GF-D8 (cell line): ENCODE measurements around the gene VWA1.
A peak's percentile ranks its signal among the peaks of the same experiment; 100 is the strongest.
"Not testable (repeated sequence)": the region's sequence is repeated elsewhere in the genome, so short reads cannot be mapped to it uniquely, and the experiment has no call there.

Source experiments
- DNase-seq: peaks from one replicate; lab custom pipeline; 2025; lab: John Stamatoyannopoulos, UW

Gene VWA1

DNA sequence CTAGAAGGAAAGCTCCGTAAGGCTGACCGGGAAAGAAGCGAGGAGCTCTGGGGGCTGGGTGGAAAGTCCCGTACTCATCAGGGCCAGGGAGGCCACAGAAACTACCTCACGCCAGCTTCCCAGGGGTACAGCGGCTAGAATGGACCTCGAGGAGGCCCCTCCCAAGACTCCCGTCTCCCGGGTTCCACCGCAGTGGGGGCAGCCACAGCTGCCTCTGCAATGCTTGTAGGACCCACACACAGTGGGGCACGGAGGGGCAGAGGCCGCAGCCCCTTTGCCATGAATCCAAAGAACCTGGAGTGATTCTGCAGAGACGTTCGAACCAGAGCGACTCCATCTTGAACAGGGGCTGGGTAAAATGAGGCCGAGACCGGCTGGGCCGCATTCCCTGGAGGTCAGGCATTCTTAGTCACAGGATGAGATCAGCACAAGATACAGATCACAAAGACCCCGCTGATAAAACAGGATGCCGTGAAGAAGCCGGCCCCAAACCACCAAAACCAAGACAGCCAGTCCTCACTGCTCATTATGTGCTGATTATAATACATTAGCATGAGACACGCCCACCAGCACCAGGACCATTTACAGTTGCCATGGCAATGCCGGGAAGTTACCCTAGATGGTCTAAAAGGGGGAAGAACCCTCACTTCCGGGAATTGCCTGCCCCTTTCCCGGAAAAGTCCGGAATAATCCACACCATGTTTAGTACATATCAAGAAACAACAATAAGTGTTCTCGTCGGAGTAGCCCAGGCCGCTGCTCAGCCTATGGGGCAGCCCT, 12.8 kb upstream of the VWA1 start:
- DNase-seq = no peak

DNA sequence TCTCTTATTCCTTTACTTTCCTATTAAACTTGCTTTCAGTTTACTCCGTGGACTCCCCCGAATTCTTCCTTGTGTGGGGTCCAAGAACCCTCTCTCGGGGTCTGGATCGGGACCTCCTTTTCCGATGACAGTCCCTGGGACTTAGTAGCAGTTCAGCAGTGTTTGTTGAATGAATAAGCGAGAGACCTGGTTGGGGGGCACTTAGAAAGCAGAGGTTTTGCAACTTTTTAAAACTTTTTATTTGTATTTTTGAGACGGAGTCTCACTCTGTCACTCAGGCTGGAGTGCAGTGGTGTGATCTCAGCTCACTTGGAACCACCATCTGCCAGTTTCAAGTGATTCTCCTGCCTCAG, 12.3 kb upstream of the VWA1 start:
- no peak for DNase-seq

DNA sequence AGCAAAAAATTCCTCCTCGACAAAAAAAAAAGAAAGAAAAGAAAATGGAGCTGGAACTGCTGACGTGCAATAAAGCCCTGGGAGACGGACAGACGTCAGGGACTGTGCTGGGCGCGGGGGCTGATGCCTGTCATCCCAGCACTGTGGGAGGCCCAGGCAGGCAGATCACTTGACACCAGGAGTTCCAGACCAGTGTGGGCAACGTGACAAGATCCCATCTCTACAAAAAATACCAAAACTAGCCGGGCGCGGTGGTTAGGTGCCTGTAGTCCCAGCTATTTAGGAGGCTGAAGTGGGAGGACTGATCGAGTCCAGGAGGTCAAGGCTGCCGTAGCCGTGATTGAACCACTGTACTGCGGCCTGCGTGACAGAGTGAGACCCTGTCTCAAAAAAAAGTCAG, 10.8 kb upstream of the VWA1 start:
- DNase-seq = no peak

DNA sequence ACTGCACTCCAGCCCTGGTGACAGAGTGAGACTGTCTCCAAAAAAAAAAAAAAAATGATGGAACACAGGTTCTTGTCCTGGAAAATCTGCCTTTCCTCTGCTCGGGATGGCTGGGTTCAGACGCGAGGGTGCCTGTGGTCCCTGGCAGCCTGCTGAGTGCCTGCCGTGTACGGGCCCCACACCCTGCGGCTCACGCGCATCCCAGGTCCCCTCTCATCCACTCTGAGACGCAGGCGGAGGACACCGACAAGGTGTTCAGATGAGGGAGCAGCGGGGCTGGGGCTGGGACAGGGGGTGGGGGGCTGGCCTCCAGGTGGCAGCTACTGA, 10.1 kb upstream of the VWA1 start:
- DNase-seq = no peak

DNA sequence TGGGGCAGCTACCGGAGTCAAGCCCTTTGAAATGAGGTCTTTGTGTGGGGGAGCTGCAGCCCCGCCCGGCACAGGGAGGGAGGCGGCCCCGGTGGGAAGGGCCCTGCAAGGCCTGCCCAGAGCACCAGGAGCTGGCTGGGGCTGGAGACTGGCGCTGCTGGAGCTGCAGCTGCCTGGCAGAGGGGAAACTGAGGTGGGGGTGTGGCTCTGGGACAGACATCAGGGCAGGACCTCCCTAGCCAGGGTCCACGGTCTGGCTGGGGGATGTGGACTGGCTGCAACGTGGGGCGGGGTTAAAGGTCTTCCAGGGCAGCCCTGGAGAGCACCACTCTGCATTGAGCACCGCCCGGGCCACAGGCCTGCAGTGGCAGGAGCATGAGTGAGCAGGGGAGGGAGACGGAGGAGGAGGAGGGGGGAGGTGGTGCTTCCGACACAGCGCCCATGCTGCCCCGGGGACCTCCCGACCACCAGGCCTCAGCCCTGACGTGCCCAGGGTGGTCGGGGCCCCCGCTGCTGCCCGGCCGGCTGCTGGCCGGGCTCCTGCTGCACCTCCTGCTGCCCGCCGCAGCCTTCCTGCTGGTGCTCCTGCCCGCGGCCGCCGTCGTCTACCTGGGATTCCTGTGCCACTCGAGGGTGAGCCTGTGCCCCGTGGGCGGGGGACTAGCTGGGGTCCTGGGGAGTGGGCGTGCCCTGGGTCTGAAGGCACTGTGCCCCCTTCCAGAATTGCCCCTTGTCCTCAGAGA, 9.6 kb upstream of the VWA1 start:
- DNase-seq = no peak

DNA sequence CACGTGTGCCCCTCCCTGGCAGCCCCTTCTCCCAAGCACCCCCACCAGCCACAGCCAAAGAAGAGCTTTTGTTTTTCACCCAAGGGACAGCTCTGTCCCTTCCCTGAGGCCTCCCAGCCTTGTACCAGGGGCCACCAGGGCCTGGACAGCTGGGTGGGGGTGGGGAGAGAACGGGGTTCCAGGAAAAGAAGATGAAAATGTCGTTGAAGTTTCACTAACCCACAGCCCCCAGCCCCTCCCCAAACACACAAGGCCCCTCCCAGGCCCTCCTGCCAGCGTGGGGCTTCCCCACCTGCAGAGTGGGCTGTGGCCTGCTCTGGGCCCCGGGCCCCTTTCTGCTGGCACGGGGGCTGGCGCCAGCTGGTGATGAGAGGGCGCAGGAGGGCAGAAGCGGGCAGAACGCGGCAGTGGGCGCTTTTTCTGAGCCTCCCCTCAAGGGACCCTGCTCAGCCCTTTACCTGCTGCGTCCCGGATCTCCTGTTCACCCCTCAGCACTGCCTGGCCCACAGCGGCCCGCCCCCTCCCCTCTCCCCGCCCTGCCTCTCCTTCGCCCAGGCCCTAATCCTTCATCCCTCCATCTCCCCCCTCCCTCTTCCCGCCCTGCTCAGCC, 8.9 kb upstream of the VWA1 start:
- DNase-seq = no peak

DNA sequence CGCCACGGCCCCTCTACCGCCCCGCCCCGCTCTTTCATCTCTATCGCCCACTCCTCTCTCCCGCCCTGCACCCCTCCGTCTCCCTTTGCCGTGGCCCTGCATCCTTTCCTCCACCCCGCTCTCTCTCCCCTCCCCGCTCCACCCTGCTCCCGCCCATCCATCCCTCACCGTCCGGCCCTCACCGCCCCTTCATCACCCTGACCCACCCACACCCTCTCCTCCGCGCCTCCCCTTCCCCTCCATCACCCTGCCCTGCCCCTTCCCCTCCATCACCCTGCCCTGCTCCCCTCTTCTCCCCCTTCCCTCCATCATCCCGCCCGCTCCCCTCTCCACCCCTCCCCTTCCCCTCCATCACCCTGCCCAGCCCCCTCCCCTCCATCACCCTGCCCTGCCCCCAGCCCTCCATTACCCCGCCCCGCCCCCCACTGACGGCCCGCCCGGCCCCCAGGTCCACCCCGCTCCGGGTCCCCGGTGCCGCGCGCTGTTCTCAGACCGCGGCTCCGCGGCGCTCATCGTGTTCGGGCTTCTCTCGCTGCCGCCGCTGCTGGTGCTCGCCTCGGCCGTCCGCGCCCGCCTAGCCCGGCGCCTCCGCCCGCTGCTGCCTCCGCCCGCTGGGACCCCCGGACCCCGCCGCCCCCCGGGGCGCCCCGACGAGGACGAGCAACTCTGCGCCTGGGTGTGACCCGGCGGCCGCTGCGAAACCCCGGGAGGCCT, 8.2 kb upstream of the VWA1 start:
- no peak for DNase-seq

- DNase-seq = no peak
These were observed 7.7 kb upstream of the VWA1 start for GRCh38 chr1:1427820-1428148.

DNA sequence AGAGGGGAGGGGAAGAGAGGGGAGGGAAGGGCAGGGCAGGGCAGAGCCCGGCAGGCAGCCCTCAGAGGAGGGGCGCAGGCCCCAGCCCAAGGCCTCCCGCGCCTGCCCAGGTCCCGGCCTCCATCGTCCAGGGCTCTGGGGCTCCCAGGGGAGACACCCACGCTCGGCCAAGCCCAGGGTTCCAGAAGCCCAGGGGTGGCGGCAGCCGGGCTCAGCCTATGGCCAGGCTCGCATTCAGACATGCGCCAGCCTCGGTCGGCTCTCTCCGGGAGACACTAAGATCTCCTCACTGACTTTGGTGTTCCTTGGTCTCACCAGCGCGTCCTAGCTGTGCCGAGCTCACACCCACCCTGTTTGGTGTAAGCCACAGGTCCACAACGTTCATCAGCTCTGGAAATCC, 7.3 kb upstream of the VWA1 start:
- no peak for DNase-seq

DNA sequence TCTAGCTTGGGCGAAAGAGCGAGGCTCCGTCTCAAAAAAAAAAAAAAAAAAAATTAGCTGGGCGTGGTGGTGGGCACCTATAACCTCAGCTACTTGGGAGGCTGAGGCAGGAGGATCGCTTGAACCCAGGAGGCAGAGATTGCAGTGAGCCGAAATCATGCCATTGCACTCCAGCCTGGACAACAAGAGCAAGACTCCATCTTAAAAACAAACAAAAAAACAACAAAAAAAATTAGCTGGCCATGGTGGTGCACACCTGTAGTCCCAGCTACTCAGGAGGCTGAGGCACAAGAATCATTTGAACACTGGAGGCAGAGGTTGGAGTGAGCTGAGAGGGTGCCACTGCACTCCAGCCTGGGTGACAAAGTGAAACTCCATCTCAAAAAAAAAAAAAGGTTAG, 6.5 kb upstream of the VWA1 start:
- not testable (repeated sequence) for DNase-seq

- DNase-seq = no peak
These were observed 5.8 kb upstream of the VWA1 start for GRCh38 chr1:1429671-1430073.

- no peak for DNase-seq
These were observed 5.1 kb upstream of the VWA1 start for GRCh38 chr1:1430114-1430982.

- peak; percentile 16 for DNase-seq
These were observed 4.3 kb upstream of the VWA1 start for GRCh38 chr1:1430992-1431844.

- DNase-seq = peak; percentile 16
These were observed 3.6 kb upstream of the VWA1 start for GRCh38 chr1:1431845-1432273.

- DNase-seq = no peak
These were observed 3.1 kb upstream of the VWA1 start for GRCh38 chr1:1432274-1432950.

GRCh38 chr1:1432951-1433803, 2.3 kb upstream of the VWA1 start:
- DNase-seq = peak; percentile 66

- DNase-seq = peak; percentile 13
These were observed 1.7 kb upstream of the VWA1 start for GRCh38 chr1:1433804-1434130.

GRCh38 chr1:1434131-1434823, 1.2 kb upstream of the VWA1 start:
- peak; percentile 59 for DNase-seq

DNA sequence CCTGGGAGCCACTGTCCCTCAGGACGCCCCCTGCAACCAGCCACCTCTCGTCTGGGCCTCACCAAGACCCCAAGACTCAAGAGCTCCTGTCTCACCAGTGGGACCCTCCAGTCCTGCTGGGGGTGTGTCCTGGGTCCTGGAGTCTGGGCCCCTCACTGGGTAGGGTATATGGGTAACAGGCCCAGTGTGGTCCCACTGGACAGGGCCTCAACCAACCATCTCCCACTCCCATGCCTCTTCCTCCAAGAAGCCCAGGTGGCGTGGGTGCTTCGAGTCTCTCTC, 725 bp upstream of the VWA1 start:
- no peak for DNase-seq
